Natural killer cell (primary cell): Measurements from ENCODE around the gene FRMD4A. TPM values are rescaled to one million over a fixed set of nuclear protein-coding genes. Genes with fewer than 3 reads are reported as not detected.
A peak's percentile ranks its signal among the peaks of the same experiment; 100 is the strongest.

Source experiments
- ATAC-seq, 3 donors: fragments of 150-1000 bp in 2 of 3; fragments of 200-7000 bp in 1 of 3; cut with Tn5 transposase; 1 replicate in 1 of 3; 2 replicates in 2 of 3; pipeline ENCODE4 v1.10.0; 2021; ENCODE audit warnings: mild to moderate bottlenecking in 2 of 3, moderate library complexity in 2 of 3
- DNase-seq, 2 donors: peaks; one replicate each; pipeline versions ENCODE4 v3.0.0 to v3.0.0-alpha.2; 2013 to 2021; ENCODE audit warnings: mixed read lengths in 1 of 2
- H3K27ac ChIP-seq: one replicate; pipeline ENCODE4 v1.5.1; 2013; ENCODE audit warnings: mild to moderate bottlenecking, low read length
- H3K27me3 ChIP-seq: one replicate; pipeline ENCODE4 v1.6.1; 2013; ENCODE audit warnings: low read length; ENCODE audit not compliant: control insufficient read depth, insufficient read depth
- H3K36me3 ChIP-seq: one replicate; pipeline ENCODE4 v1.6.1; 2013; ENCODE audit warnings: low read length; ENCODE audit not compliant: control insufficient read depth, insufficient read depth
- H3K4me1 ChIP-seq: one replicate; pipeline ENCODE4 v1.6.1; 2013; ENCODE audit warnings: low read length; ENCODE audit not compliant: control insufficient read depth, insufficient read depth
- H3K4me3 ChIP-seq: one replicate; pipeline ENCODE4 v1.5.1; 2013; ENCODE audit warnings: low read length
- H3K9me3 ChIP-seq: one replicate; pipeline ENCODE4 v1.6.1; 2013; ENCODE audit warnings: low read length; ENCODE audit not compliant: control insufficient read depth, insufficient read depth
- H3K27ac Mint-ChIP-seq, 2 donors: one replicate each; pipeline ENCODE4 v1.8.0; 2022; ENCODE audit warnings: mild to moderate bottlenecking in 2 of 2, mixed read lengths in 2 of 2, moderate library complexity in 1 of 2
- H3K27me3 Mint-ChIP-seq, 2 donors: one replicate each; pipeline ENCODE4 v1.8.0; 2022; ENCODE audit warnings: low read depth in 2 of 2, mixed read lengths in 2 of 2
- H3K36me3 Mint-ChIP-seq: one replicate; pipeline ENCODE4 v1.8.0; 2022; ENCODE audit warnings: mixed read lengths
- H3K4me1 Mint-ChIP-seq, 2 donors: one replicate each; pipeline ENCODE4 v1.8.0; 2022; ENCODE audit warnings: mixed read lengths in 2 of 2
- H3K4me3 Mint-ChIP-seq: one replicate; pipeline ENCODE4 v1.8.0; 2022; ENCODE audit warnings: mild to moderate bottlenecking, moderate library complexity, mixed read lengths
- H3K9me3 Mint-ChIP-seq, 2 donors: one replicate each; pipeline ENCODE4 v1.8.0; 2022; ENCODE audit warnings: mixed read lengths in 2 of 2
- CTCF ChIP-seq: fragments of 200-600 bp; IDR thresholded peaks from one replicate; pipeline ENCODE4 v1.8.0; 2022; ENCODE audit warnings: antibody characterized with exemption
- WGBS: methylation state at CpG from one replicate; pipeline ENCODE4 v1.1.7; 2013; ENCODE audit warnings: missing lambda C conversion rate; ENCODE audit not compliant: insufficient coverage; 5-methylcytosine and 5-hydroxymethylcytosine counted together
- intact Hi-C: fragments of 100-400 bp; cut with micrococcal nuclease; formaldehyde crosslinking; loops from one replicate; pipeline ENCODE4 v1.14.2; 2022
- total RNA-seq, 4 donors: library from RNA; stranded (reverse); fragments of 120-200 nt in 1 of 4; gene quantifications; one replicate each; pipeline versions ENCODE4 v1.2.3 to v1.2.4, GENCODE V29; 2013 to 2022

Gene FRMD4A
- total RNA-seq, 3 donors from 2014 or later (not counting 1 experiment from before 2014, with no cell fraction given), result 0.36 to 0.38 TPM; not detected in 1

- no peaks in the 10 kb centered on the region for H3K9me3 ChIP-seq
- no peak overlapping the region for H3K4me3 Mint-ChIP-seq
- no peaks in the 10 kb centered on the region for H3K36me3 ChIP-seq
- H3K27me3 Mint-ChIP-seq, result peaks cover 7 to 10% of the 10 kb centered on the region in 2 donors
- H3K27me3 ChIP-seq, result no peaks in the 10 kb centered on the region
- no peak overlapping the region for H3K27ac Mint-ChIP-seq
- H3K27ac ChIP-seq, result peak overlapping the region; percentile 13
- no peaks in the 10 kb centered on the region for H3K36me3 Mint-ChIP-seq
- H3K9me3 Mint-ChIP-seq, result no peaks in the 10 kb centered on the region
- DNase-seq, result peak in 1 of 2 donors; percentile 9
- no peak for TF ChIP-seq CTCF
- H3K4me1 Mint-ChIP-seq, result peaks cover 11 to 18% of the 10 kb centered on the region in 2 donors
- ATAC-seq, result peak in 2 of 3 donors; percentile 30 to 38
- intact Hi-C loops, result no loop called here
- 25% methylated on average over 6 of the region's 6 CpGs for WGBS
- peaks cover 9% of the 10 kb centered on the region for H3K4me1 ChIP-seq
- no peak overlapping the region for H3K4me3 ChIP-seq
Measured at GRCh38 chr10:13712837-13713581, 617.7 kb downstream of the FRMD4A start.

GRCh38 chr10:13712476-13712836 is 618.3 kb downstream of the FRMD4A start:
- Histone ChIP-seq H3K36me3 (no peaks in the 10 kb centered on the region), H3K9me3 (no peaks in the 10 kb centered on the region), H3K27ac (peak overlapping the region; percentile 13), H3K27me3 (no peaks in the 10 kb centered on the region), H3K4me1 (peaks cover 9% of the 10 kb centered on the region), H3K4me3 (no peak overlapping the region)
- H3K27me3 Mint-ChIP-seq, result peaks cover 8 to 16% of the 10 kb centered on the region in 2 donors
- H3K9me3 Mint-ChIP-seq, result no peaks in the 10 kb centered on the region
- no peak for TF ChIP-seq CTCF
- 51% methylated on average over 4 of the region's 4 CpGs for WGBS
- H3K4me3 Mint-ChIP-seq, result no peak overlapping the region
- intact Hi-C loops, result no loop called here
- DNase-seq (no peak), ATAC-seq (no peak)
- H3K4me1 Mint-ChIP-seq, result peaks cover 8 to 18% of the 10 kb centered on the region in 2 donors
- no peaks in the 10 kb centered on the region for H3K36me3 Mint-ChIP-seq
- H3K27ac Mint-ChIP-seq, result no peak overlapping the region

- no peak for TF ChIP-seq CTCF
- WGBS, result 95% methylated on average over 9 of the region's 9 CpGs
- H3K9me3 Mint-ChIP-seq, result no peaks in the 10 kb centered on the region
Measured at GRCh38 chr10:13711291-13711690, 619.4 kb downstream of the FRMD4A start.

More at GRCh38 chr10:13711291-13711690, 619.4 kb downstream of the FRMD4A start:
- intact Hi-C loops, result no loop called here
- Mint-ChIP-seq H3K27ac (no peak overlapping the region), H3K27me3 (peaks cover 16 to 27% of the 10 kb centered on the region in 2 donors), H3K36me3 (no peaks in the 10 kb centered on the region), H3K4me3 (no peak overlapping the region), H3K4me1 (peaks cover 8 to 27% of the 10 kb centered on the region in 2 donors)
- Histone ChIP-seq H3K4me1 (peaks cover 14% of the 10 kb centered on the region), H3K27ac (no peak overlapping the region), H3K9me3 (no peaks in the 10 kb centered on the region), H3K36me3 (no peaks in the 10 kb centered on the region), H3K4me3 (no peak overlapping the region), H3K27me3 (no peaks in the 10 kb centered on the region)
- no peak for DNase-seq
- ATAC-seq, result no peak
